Kidney (tissue), 14 donors: ENCODE results near the gene LPCAT1. TPM values are rescaled to one million over a fixed set of nuclear protein-coding genes. Genes with fewer than 3 reads are reported as not detected.

ENCODE experiments used
- DNase-seq, 5 donors: peaks; one replicate each; pipeline ENCODE4 v3.0.0-alpha.2; 2013 to 2020
- FAIRE-seq: peaks from 2 replicates; lab custom pipeline; 2012; peaks lifted over from hg19 to GRCh38; lab: Jason Lieb, UNC
- H3K27ac ChIP-seq, 2 donors: one replicate each; pipeline ENCODE4 v1.7.0; 2013; ENCODE audit warnings: low read depth in 2 of 2, low read length in 2 of 2, inconsistent platforms in 1 of 2
- H3K27me3 ChIP-seq: one replicate; pipeline ENCODE4 v1.7.1; 2013; ENCODE audit warnings: low read length, inconsistent platforms; ENCODE audit not compliant: control insufficient read depth, insufficient read depth
- H3K36me3 ChIP-seq, 3 donors: one replicate each; pipeline versions ENCODE4 v1.7.0 to v1.7.1; 2013; ENCODE audit warnings: low read length in 3 of 3, control low read depth in 1 of 3, inconsistent platforms in 1 of 3; ENCODE audit not compliant: insufficient read depth in 3 of 3, control insufficient read depth in 2 of 3
- H3K4me1 ChIP-seq, 3 donors: one replicate each; pipeline versions ENCODE4 v1.7.0 to v1.7.1; 2013; ENCODE audit warnings: low read length in 3 of 3, inconsistent platforms in 1 of 3, low read depth in 1 of 3; ENCODE audit not compliant: control insufficient read depth in 2 of 3, insufficient read depth in 2 of 3
- H3K4me3 ChIP-seq, 3 donors: one replicate each; pipeline versions ENCODE4 v1.7.0 to v1.8.1; 2013; ENCODE audit warnings: low read length in 3 of 3, control low read depth in 1 of 3, inconsistent platforms in 1 of 3
- H3K9ac ChIP-seq, 3 donors: one replicate each; pipeline versions ENCODE4 v1.7.0 to v1.7.1; 2013; ENCODE audit warnings: low read length in 3 of 3, control low read depth in 1 of 3, inconsistent platforms in 1 of 3
- H3K9me3 ChIP-seq, 3 donors: one replicate each; pipeline versions ENCODE4 v1.7.0 to v1.7.1; 2013; ENCODE audit warnings: low read length in 3 of 3, control low read depth in 1 of 3, inconsistent platforms in 1 of 3; ENCODE audit not compliant: control insufficient read depth in 2 of 3, insufficient read depth in 1 of 3
- intact Hi-C: fragments of 100-400 bp; cut with DNase I; formaldehyde crosslinking; loops from one replicate; pipeline ENCODE4 v1.11.1; 2022
- polyA plus RNA-seq: library from polyadenylated mRNA; stranded (reverse); fragments of 350-450 nt; fragmentation: Illumina TruSeq; extraction: RNeasy Lipid Tissue Mini Kit (QIAGEN cat#74804); gene quantifications from one replicate; pipeline ENCODE4 v1.2.3, GENCODE V29; 2014; ENCODE audit warnings: low read depth, low replicate concordance; ENCODE audit not compliant: insufficient read depth
- total RNA-seq: library from RNA; stranded (reverse); fragmentation: NEBNext Ultra II Directional; extraction: Animal tissue kit (Norgen Biotek cat#: 25700); gene quantifications from one replicate; pipeline ENCODE4 v1.2.1, GENCODE V29; 2021
- TF ChIP-seq, protein P1 (sequence below): IDR thresholded peaks from 3 replicates; pipeline ENCODE4 v1.5.1; 2012; ENCODE audit warnings: mild to moderate bottlenecking, moderate library complexity, borderline replicate concordance; ENCODE audit not compliant: insufficient read depth; ENCODE audit errors: extremely low read depth
- donor health status: control.
- donor health status: control.
- donor health status: control.
- donor health status: control.
- donor health status: control.
- donor health status: DM: yes; HTN: yes; CAD: no.
- donor health status: Normal renal cell carcinoma (clear cell type).

Gene LPCAT1
- total and polyA plus RNA-seq, 2 donors from 2014 or later = 22.2 to 46.5 TPM

DNA sequence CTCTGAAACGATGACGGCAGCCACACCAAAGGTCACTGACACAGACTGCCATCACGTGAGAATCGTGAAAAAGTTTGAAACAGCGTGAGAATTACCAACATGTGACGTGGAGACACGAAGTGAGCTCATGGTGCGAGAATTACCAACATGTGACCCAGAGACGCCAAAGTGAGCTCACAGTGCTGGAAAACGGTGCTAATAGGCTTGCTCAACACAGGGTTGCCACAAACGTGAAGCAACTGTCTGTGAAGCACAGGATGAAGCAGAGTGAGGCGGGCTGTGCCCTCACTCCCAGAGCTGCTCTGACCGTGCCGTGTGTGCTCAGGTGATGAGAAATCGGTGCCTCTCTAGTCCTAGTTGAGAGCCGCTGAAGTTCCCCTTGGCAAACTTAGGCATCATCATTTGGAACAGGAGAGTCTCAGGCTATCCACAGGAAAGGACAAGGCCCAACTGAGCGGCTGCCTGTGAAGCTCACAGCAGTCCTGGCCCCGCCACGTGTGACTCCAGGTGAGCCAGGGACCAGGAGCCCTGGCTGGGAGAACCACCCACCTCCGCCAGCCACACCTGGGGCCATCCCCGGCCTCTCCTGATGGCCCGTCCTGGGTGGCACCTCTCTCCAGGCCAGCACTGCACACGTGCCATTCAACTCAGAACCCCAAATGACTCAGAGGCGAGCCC lies 48.8 kb downstream of the LPCAT1 start:
- no peaks in the 10 kb centered on the region for H3K9me3 ChIP-seq
- FAIRE-seq (no peak), DNase-seq (peak in 1 of 5 donors; percentile 63)
- H3K4me1 ChIP-seq = peaks cover 0 to 4% (median 0%) of the 10 kb centered on the region in 3 donors
- intact Hi-C loops = no loop called here
- H3K4me3 ChIP-seq = no peak overlapping the region
- H3K27me3 ChIP-seq = no peaks in the 10 kb centered on the region
- peaks cover 0 to 3% (median 0%) of the 10 kb centered on the region in 3 donors for H3K36me3 ChIP-seq
- TF ChIP-seq, protein P1, sequence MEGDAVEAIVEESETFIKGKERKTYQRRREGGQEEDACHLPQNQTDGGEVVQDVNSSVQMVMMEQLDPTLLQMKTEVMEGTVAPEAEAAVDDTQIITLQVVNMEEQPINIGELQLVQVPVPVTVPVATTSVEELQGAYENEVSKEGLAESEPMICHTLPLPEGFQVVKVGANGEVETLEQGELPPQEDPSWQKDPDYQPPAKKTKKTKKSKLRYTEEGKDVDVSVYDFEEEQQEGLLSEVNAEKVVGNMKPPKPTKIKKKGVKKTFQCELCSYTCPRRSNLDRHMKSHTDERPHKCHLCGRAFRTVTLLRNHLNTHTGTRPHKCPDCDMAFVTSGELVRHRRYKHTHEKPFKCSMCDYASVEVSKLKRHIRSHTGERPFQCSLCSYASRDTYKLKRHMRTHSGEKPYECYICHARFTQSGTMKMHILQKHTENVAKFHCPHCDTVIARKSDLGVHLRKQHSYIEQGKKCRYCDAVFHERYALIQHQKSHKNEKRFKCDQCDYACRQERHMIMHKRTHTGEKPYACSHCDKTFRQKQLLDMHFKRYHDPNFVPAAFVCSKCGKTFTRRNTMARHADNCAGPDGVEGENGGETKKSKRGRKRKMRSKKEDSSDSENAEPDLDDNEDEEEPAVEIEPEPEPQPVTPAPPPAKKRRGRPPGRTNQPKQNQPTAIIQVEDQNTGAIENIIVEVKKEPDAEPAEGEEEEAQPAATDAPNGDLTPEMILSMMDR = no peak
- no peak overlapping the region for H3K27ac ChIP-seq
- no peak overlapping the region for H3K9ac ChIP-seq

DNA sequence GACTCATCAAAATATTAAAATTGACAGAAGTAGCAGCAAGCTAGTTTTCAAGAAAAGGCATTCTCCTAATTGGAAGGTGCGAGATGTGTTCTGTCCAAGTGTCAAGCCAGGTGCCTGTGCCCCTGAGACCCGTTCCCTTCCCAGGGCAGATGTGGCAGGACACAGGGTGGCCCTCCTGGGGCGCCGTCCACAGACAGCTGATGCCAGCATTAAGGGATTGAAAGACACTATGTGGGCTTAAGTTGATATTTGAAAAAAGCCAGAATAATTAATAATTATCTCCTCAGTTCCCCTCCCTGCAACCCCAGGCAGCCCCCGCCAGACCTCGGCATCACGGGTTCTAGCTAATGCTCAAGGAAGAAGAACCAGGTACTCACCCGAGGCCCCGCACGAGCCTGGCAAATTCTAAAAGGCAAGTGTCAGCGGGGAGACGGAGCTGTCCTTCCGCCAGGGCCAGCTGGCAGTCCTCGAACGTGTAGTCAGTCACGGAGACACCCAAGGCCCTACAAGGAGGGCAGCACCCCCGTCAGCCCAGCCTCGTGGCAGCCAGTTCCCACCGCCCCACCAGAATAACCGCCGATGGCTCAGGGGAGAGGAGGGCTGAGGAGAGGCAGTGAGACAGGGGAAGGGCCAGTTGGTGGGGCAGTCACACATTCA lies 49.4 kb downstream of the LPCAT1 start:
- FAIRE-seq = no peak
- TF ChIP-seq, protein P1 = no peak
- DNase-seq = peak in 1 of 5 donors; percentile 64
- H3K27ac ChIP-seq = no peak overlapping the region
- intact Hi-C loops = no loop called here
- peaks cover 0 to 3% (median 0%) of the 10 kb centered on the region in 3 donors for H3K36me3 ChIP-seq
- H3K9ac ChIP-seq = no peak overlapping the region
- no peaks in the 10 kb centered on the region for H3K9me3 ChIP-seq
- no peaks in the 10 kb centered on the region for H3K27me3 ChIP-seq
- H3K4me3 ChIP-seq = no peak overlapping the region
- peaks cover 0 to 4% (median 0%) of the 10 kb centered on the region in 3 donors for H3K4me1 ChIP-seq

DNA sequence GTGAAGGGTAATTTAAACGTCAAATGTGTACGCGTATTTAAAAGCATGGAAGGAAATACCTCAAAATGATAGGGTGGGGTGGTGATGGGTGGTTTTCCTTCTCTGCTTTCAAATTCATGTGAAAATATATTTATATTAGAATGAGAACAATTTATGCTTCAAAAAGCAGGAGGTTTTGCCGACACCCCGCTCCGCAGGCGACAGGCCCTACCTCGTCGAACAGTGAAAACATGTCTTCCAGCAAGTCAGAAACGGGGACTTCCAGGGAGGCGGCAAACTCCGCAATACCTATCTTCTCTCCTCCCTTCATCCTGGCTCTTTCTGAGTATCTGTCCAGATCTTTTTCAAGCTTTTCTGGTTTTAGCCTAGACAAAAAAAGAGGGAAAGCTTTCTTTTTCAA lies 50.0 kb downstream of the LPCAT1 start:
- H3K9ac ChIP-seq = no peak overlapping the region
- H3K27me3 ChIP-seq = no peaks in the 10 kb centered on the region
- H3K27ac ChIP-seq = no peak overlapping the region
- no peaks in the 10 kb centered on the region for H3K9me3 ChIP-seq
- H3K36me3 ChIP-seq = peaks cover 0 to 3% (median 0%) of the 10 kb centered on the region in 3 donors
- intact Hi-C loops = no loop called here
- TF ChIP-seq, protein P1 = no peak
- H3K4me3 ChIP-seq = no peak overlapping the region
- no peak for DNase-seq
- FAIRE-seq = no peak
- peaks cover 0 to 4% (median 0%) of the 10 kb centered on the region in 3 donors for H3K4me1 ChIP-seq
